Chondrocyte (in vitro differentiated cells): ENCODE results near the gene RBM26. TPM values are rescaled to one million over a fixed set of nuclear protein-coding genes. Genes with fewer than 3 reads are reported as not detected.

Experiments
- DNase-seq: peaks from one replicate; pipeline ENCODE4 v3.0.0; 2021; ENCODE audit warnings: mixed read lengths, low spot score
- H3K27ac Mint-ChIP-seq: one replicate; pipeline ENCODE4 v1.8.0; 2021; ENCODE audit warnings: mild to moderate bottlenecking, moderate library complexity, mixed read lengths; ENCODE audit not compliant: unreplicated experiment
- H3K27me3 Mint-ChIP-seq: 2 replicates; pipeline ENCODE4 v1.8.0; 2021; ENCODE audit warnings: low read depth, mixed read lengths
- H3K36me3 Mint-ChIP-seq: 2 replicates; pipeline ENCODE4 v1.8.0; 2021; ENCODE audit warnings: low read depth, mixed read lengths
- H3K4me1 Mint-ChIP-seq: 2 replicates; pipeline ENCODE4 v1.8.0; 2021; ENCODE audit warnings: low read depth, mild to moderate bottlenecking, mixed read lengths
- H3K4me3 Mint-ChIP-seq: one replicate; pipeline ENCODE4 v1.8.0; 2021; ENCODE audit warnings: mild to moderate bottlenecking, moderate library complexity, mixed read lengths; ENCODE audit not compliant: unreplicated experiment
- H3K9me3 Mint-ChIP-seq: 2 replicates; pipeline ENCODE4 v1.8.0; 2021; ENCODE audit warnings: low read depth, mixed read lengths
- CTCF ChIP-seq: fragments of 200-600 bp; sonication (generic); IDR thresholded peaks from 2 replicates; pipeline ENCODE4 v1.5.0; 2021; ENCODE audit warnings: antibody characterized with exemption, mild to moderate bottlenecking, moderate library complexity
- total RNA-seq: library from RNA; stranded (reverse); gene quantifications from 3 replicates; pipeline ENCODE4 v1.2.1, GENCODE V29; 2021

The RBM26 gene
- total RNA-seq, 1 donor from 2014 or later, result 29.1 TPM

DNA sequence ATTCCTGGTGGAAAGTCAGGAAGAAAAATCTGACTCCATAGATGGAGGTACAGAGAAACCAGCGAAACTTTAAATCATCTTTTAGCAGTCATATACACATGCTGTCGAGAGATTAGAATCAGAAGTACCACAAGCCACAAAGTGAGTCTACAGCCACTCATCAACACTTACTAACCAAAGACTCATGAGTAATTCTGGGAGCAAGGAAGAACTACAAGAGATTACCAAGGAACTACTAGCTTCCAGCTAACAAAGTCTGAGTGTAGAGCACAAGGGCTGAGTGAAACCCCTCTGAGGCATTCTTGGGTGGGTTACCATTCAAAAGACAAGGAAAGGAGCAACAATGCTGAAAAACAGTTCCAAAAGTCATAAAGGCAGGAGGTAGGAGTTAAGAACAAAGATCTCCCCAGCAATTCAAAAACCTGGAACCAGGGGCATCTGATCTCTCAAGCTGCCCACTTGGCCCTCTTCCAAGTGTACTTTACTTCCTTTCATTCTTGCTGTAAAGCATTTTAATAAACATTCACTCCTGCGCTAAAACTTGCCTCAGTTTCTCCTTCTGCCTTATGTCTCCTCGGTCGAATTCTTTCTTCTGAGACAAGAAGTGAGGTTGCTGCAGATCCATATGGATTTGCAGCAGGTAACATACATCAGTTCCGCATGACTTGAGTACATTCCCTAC, 13.0 kb downstream of the RBM26 start:
- H3K27me3 Mint-ChIP-seq, result no peaks in the 10 kb centered on the region
- peaks cover 15% of the 10 kb centered on the region for H3K36me3 Mint-ChIP-seq
- TF ChIP-seq CTCF, result no peak
- H3K9me3 Mint-ChIP-seq, result peaks cover 13% of the 10 kb centered on the region
- H3K4me1 Mint-ChIP-seq, result peaks cover 27% of the 10 kb centered on the region
- H3K27ac Mint-ChIP-seq, result no peak overlapping the region
- no peak for DNase-seq
- no peak overlapping the region for H3K4me3 Mint-ChIP-seq

- no peak overlapping the region for H3K27ac Mint-ChIP-seq
- H3K9me3 Mint-ChIP-seq, result no peaks in the 10 kb centered on the region
- no peak for TF ChIP-seq CTCF
- no peaks in the 10 kb centered on the region for H3K36me3 Mint-ChIP-seq
- H3K4me1 Mint-ChIP-seq, result peaks cover 33% of the 10 kb centered on the region
- no peak overlapping the region for H3K4me3 Mint-ChIP-seq
- no peak for DNase-seq
- no peaks in the 10 kb centered on the region for H3K27me3 Mint-ChIP-seq
These were observed 17.0 kb downstream of the RBM26 start for GRCh38 chr13:79389026-79389425.

GRCh38 chr13:79387853-79388252, 18.2 kb downstream of the RBM26 start:
- TF ChIP-seq CTCF, result no peak
- Mint-ChIP-seq H3K36me3 (peaks cover 4% of the 10 kb centered on the region), H3K27ac (no peak overlapping the region), H3K4me1 (peaks cover 25% of the 10 kb centered on the region), H3K9me3 (no peaks in the 10 kb centered on the region), H3K4me3 (no peak overlapping the region), H3K27me3 (no peaks in the 10 kb centered on the region)
- DNase-seq, result no peak

DNA sequence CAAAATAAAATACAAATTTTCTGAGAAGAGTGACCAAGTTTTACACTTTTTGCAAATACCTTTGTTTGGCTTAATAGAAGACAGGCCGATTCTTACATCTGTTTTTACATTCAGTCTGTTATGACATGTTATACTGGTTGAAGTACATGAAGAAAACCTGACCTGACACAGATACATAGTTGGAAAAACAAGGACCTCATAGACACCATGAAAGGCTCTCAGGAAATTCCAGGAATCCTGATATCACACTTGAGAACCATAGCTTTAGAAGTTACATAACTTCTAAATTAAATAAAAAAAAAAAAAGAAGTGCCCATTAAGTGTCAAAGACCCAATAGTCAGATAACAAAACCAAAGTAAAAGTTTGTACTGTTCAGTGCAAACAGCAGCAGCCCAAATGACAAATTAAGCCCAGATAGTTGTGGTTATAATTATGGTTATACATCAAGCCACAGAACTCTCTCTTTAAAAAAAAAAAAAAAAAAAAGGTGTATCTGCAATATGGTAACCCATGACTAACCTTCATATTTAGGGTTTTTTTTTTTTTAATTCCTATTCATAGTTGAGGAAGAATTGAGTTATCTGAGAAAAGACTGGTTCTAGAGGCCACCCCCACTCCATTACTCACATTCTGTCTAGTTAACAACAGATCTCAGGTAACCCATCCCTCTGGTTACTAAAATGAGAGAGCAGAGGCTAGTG, 19.8 kb downstream of the RBM26 start:
- DNase-seq, result no peak
- H3K4me3 Mint-ChIP-seq, result no peak overlapping the region
- no peaks in the 10 kb centered on the region for H3K27me3 Mint-ChIP-seq
- H3K9me3 Mint-ChIP-seq, result no peaks in the 10 kb centered on the region
- H3K36me3 Mint-ChIP-seq, result peaks cover 5% of the 10 kb centered on the region
- no peak for TF ChIP-seq CTCF
- H3K4me1 Mint-ChIP-seq, result peaks cover 27% of the 10 kb centered on the region
- no peak overlapping the region for H3K27ac Mint-ChIP-seq

DNA sequence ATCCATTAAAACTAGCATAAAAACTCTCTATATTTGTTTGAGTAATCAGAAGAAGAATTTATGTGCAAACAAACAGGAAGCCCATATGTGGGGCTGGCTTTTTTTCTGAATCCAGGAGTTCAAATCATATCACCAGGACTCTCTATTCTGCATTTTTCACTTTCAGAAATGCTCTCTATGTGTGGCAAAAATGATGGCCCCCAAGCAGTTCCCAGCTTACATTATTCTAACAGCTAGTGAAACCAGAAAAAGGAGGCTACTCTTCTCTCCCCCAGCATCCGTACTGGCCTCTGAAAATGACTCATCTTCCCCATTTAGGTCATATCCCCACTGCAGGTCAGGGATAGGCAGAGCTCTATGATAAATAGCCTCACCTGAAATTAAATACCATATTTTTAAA, 20.4 kb downstream of the RBM26 start:
- Mint-ChIP-seq H3K4me3 (no peak overlapping the region), H3K27ac (peak overlapping the region; percentile 8), H3K36me3 (peaks cover 5% of the 10 kb centered on the region), H3K27me3 (no peaks in the 10 kb centered on the region), H3K9me3 (no peaks in the 10 kb centered on the region), H3K4me1 (peaks cover 27% of the 10 kb centered on the region)
- no peak for TF ChIP-seq CTCF
- DNase-seq, result no peak
